Tibial nerve (tissue), 4 donors: Measurements from ENCODE around the gene P3H4.

Experiments
- EP300 ChIP-seq, 2 donors: sonication (generic); formaldehyde crosslinking; IDR thresholded peaks; one replicate each; pipeline ENCODE4 v1.6.1; 2017; ENCODE audit warnings: antibody characterized with exemption in 2 of 2, mild to moderate bottlenecking in 1 of 2
- POLR2A ChIP-seq, 2 donors: fragments of 450-650 bp; IDR thresholded peaks; one replicate each; pipeline ENCODE4 v1.6.1; 2017; ENCODE audit warnings: antibody characterized with exemption in 2 of 2, mild to moderate bottlenecking in 2 of 2, moderate library complexity in 2 of 2
- TF ChIP-seq, protein P1 (sequence below), 5 experiments: fragments of 200-600 bp in 3 of 5; fragments of 450-650 bp in 2 of 5; sonication (generic) in 3 of 5; IDR thresholded peaks; one replicate each; pipeline ENCODE4 v1.5.1; 2016 to 2019; ENCODE audit warnings: antibody characterized with exemption in 5 of 5, mild to moderate bottlenecking in 3 of 5, moderate library complexity in 2 of 5

DNA sequence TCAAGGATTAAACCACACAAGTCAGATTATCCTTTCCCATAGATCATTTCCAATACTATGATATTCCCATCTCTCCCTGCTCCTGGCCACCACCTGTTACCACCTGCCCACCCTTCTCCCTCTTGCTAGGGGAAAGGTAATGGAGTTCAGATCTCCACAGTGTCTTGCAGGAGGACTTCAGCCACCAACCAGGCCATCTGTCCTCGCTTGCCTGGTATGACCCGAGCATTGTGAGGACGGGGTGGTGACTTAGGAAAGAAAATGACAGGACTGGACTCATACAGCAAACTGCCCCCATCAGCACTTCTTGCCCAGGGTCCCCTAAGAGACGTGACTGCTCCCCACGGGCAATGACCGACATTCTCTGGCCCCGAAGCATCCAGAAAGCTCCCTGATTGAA, 11.8 kb upstream of the P3H4 start:
- TF ChIP-seq, protein P1, sequence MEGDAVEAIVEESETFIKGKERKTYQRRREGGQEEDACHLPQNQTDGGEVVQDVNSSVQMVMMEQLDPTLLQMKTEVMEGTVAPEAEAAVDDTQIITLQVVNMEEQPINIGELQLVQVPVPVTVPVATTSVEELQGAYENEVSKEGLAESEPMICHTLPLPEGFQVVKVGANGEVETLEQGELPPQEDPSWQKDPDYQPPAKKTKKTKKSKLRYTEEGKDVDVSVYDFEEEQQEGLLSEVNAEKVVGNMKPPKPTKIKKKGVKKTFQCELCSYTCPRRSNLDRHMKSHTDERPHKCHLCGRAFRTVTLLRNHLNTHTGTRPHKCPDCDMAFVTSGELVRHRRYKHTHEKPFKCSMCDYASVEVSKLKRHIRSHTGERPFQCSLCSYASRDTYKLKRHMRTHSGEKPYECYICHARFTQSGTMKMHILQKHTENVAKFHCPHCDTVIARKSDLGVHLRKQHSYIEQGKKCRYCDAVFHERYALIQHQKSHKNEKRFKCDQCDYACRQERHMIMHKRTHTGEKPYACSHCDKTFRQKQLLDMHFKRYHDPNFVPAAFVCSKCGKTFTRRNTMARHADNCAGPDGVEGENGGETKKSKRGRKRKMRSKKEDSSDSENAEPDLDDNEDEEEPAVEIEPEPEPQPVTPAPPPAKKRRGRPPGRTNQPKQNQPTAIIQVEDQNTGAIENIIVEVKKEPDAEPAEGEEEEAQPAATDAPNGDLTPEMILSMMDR (IDR thresholded peaks at IDR 0.05), result no peak
- no peak for TF ChIP-seq EP300 (IDR thresholded peaks at IDR 0.05)
- no peak for TF ChIP-seq POLR2A (IDR thresholded peaks at IDR 0.05)
